SK-N-MC (cell line): Measurements from ENCODE around the gene CHMP2B.

ENCODE experiments used
- EZH2 ChIP-seq: fragments of 200-600 bp; sonication (generic); IDR thresholded peaks from one replicate; pipeline ENCODE4 v1.6.1; 2017; ENCODE audit warnings: antibody characterized with exemption
- POLR2AphosphoS5 ChIP-seq: IDR thresholded peaks from 2 replicates; pipeline ENCODE4 v1.6.1; 2012; ENCODE audit warnings: mild to moderate bottlenecking, low read depth, low read length, borderline replicate concordance

GRCh38 chr3:87287011-87287410, 59.9 kb downstream of the CHMP2B start:
- TF ChIP-seq EZH2 (no peak), POLR2AphosphoS5 (no peak)
